Stimulated activated CD4-positive, alpha-beta T cell treated with anti-CD3 and anti-CD28 coated beads, Interleukin-1b, Interleukin-23, amount 100 ng/mL, for 24 hours (primary cell): ENCODE data around the gene PLEKHB1.

Experiments used
- DNase-seq, 4 experiments: peaks; one replicate each; pipeline ENCODE4 v3.0.0-alpha.2; 2020; ENCODE audit warnings: low read depth in 4 of 4, low spot score in 1 of 4

PLEKHB1 gene

DNA sequence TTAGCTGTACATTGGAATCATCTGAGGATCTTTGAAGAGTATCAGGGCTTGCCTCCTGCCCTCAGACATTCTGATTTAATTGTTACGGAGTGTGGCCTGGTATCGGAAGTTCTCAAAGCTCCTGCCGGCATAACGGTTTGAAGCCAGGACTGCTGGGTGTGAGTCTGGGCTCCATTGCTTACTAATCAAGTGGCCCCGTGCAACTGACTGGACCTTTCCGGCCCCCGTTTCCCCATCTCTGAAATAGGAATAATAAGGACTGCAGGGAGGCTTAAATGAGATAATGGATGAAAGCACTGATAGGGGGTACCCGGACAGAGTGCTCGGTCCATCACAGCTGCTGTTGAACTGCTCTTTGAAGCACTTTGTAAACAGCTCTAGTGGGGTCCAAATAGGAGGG is 1.7 kb downstream of the PLEKHB1 start:
- DNase-seq, result no peak

- no peak for DNase-seq
Observed at GRCh38 chr11:73648571-73649046, 2.2 kb downstream of the PLEKHB1 start.

GRCh38 chr11:73649206-73649605 is 2.8 kb downstream of the PLEKHB1 start:
- DNase-seq, result no peak

- no peak for DNase-seq
Observed at GRCh38 chr11:73650400-73650799, 4.0 kb downstream of the PLEKHB1 start.

DNA sequence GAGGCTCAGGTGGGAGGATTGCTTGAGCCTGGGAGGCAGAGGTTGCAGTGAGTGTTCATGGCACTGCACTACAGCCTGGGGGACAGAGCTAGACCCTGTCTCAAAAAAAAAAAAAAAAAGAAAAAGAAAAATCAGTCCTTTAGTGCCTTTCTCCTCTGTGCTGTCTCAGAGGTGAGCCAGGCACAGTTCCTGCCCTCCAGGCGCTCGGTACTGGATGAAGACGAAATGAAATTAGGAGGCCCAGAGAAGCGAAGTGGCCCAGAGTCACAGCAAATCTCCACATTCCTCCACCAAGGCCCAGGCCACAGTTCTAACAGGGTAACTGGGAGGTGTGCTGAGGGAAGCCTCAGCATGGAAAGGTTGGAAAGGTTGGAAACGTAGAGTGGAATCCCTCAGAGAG is 4.9 kb downstream of the PLEKHB1 start:
- no peak for DNase-seq

DNA sequence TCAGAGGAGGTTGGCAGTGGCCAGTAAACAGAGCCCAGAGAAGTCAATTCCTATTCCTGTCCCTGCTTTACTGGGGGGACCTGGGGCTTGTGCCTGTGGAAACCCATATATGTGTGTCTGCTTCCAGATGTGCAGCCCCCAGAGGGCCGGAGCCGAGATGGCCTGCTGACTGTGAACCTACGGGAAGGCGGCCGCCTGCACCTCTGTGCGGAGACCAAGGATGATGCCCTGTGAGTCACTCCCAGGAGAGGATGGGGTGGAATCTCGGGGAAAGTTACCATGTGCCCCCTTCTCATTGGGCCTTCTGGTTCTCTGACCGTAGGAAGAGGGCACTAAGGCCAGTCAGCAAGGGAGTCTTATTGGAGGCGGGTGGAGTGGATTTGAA is 5.3 kb downstream of the PLEKHB1 start:
- DNase-seq, result no peak

DNA sequence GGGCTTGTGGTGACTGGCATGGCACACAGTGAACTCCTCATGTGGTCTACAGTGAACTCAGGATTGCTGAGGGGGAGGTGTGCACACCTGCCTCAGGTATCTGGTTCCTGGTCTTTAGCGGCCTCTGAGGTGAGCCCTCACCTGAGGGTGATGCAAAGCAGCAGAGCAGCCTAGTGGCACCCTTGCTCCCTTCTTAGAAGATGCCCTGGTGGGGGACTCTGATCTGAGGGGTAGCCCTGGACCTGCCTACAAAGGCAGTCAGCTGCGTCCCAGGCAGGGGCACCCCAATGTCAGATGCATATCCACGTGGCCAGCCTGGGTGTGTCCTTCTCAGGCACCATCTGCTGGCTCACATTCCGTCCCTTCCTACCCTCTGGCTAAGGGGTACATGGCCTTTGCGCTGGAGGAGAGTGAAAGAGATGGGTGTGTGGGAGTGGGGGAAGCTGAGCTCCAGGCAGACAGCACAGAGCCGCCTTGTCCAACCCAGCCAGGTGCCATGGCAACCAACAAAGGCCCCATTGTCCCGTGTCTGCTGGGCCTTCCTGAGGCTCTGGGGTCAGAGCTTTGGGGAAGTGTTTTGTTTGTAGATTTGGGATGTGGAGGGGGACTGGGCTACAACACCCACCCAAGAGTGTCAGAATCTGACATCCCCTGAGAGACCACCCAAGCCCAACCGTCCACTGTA is 5.8 kb downstream of the PLEKHB1 start:
- no peak for DNase-seq

GRCh38 chr11:73652856-73653559 is 6.6 kb downstream of the PLEKHB1 start:
- DNase-seq, result no peak

DNA sequence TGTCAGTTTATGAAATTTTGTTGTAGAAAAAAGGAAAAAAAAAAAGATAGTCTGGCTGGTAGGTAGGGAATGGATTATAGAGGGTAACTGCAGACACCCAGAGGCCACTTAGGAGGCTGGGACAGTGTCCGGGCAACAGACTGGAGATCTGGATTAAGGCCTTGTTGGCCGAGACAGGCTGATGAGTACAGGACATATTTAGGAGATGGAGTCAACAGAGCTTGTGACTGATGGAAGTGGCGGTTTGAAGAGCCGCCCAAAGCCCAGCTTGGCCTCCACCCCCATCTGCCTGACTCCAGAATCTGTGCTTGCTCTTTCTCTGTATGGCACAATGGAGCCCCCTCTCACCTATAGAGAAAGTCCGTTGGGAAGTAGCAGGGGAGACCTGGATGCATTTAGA is 7.6 kb downstream of the PLEKHB1 start:
- no peak for DNase-seq

DNA sequence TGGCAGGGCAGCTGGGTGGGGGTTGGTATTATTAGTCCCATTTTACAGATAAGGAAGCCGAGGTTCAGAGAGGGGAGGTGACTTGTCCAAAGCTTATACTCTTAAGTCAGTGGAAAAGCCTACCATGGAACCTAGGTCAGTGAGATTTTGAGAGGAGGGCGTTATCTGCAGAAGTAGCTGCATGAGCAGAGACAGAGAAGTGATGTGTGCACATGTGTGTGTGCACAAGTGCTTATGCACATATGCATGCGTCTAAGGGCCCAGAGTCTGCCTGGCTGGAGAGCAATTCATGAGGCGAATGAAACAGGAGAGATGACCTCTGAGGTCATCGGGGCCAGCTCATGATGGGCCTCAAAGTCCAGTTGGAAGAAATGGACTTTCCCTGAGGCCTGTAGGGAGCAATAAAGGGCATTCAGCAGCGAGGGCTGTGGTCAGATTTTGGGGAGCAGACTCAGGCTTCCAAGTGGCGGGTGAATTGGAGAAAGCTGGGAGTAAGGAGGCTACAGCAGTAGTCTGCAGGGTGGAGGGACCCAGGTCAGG is 8.2 kb downstream of the PLEKHB1 start:
- DNase-seq, result no peak

- no peak for DNase-seq
Observed at GRCh38 chr11:73655686-73656085, 9.3 kb downstream of the PLEKHB1 start.

DNA sequence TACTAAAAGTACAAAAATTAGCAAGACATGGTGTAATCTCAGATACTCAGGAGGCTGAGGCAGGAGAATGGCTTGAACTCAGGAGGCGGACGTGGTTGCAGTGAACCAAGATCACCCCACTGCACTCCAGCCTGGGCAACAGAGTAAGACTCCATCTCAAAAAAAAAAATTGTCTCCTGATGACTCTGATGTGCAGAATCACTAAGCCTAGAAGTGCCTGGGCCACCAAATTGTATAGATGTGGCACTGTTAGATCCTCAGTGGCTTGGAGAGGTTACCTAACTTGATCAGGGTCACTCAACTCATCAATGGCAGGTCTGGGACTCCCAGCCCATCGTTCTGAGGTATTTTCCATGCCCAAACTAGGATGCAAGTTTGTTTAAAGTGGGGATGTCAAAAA is 10.6 kb downstream of the PLEKHB1 start:
- DNase-seq, result no peak

- DNase-seq, result no peak
Observed at GRCh38 chr11:73659961-73660360, 13.6 kb downstream of the PLEKHB1 start.

- no peak for DNase-seq
Observed at GRCh38 chr11:73660497-73661034, 14.2 kb downstream of the PLEKHB1 start.

GRCh38 chr11:73661035-73661628 is 14.8 kb downstream of the PLEKHB1 start:
- peak; percentile 69 to 83 (median 81) for DNase-seq

DNA sequence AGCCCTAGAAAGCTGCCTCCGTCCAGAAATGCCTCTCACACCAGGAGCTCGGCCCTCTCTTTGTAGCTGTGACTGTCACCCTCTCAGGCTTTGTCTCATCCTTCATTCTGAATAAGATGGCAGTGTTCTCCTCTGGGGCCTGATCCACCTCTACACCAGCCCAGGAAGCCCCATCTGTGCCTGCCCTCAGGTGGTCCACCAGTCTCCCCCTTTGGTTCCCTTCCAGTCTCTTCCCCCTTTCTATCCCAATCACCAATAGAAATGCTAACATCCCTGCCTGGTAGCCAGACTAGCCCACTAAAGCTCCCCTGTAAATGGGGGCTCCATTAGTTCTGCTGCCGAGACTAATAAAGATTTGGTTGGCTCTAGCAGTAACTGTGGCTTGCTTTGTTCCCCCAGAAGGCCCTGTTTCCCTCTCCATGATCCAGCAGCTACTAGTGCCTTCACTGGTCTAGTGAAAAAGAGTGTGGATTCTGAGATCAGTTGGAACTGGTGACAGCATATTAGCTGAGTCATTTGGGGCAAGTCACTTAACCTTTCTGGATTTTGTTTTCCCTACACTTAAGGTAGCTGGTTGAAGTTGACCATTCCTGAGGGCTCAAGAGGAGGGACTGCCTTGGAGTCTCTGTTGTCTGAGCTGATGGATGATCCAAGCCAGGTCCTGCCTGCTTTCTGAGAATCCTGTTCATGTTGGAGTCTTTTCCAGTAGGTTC is 16.2 kb downstream of the PLEKHB1 start:
- DNase-seq, result no peak

DNA sequence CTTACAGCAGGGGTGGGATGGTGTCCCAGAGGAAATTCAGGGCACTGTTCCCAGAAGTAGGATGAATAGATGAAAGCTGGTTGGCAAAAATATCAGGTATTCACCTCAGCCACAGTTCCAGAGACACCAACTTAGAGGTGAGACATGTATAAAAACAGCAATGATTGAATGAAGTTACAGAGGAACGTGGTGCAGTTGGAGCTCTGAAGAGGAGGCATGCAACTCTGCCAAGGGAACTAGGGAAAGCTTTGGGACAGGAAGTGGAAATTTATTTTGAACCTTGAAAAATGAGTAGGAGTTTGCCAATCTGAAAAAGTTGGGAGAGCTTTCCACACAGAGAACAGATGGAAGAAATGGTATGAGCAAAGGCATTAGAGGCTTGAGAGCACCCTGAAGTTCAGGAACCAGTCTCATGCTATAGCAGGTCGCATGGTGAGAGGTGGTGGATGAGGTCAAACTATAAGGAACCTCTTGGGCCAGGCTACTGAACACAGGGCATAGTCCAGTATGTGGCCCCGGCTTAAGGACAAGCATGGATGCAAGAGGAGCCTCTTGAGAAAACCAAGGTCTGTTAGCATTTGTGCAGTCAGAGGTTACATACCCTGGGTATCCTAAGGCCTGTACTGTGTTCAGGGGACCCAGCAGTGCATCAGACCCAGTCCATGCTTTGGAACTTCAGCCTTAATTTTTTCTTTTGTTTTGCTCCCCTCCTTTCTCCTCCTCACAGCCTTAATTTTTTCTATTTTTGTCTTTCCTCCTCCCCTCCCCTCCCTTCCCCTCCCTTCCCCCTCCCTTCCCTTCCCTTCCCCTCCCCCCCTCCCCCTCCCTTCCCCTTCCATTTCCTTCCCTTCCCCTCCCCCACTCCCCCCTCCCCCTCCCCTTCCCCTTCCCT is 17.5 kb downstream of the PLEKHB1 start:
- no peak for DNase-seq

DNA sequence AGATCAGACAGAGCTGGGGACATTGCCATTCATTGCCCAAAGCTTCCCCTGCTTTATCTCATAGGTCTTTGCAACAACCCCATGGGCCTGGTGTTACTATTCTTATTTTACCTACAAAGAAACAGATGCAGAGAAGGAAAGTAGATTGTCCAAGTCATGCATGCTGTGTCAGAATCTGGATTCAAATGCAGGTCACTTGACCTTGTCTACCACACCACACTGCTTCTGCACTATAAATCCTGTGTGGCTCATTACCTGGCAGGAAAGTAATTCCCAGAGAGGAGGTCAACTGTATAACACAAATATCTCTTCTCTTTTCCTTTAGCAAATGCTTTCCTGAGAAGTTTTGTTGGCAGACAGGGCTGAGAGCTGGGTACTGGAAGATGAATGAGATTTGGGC is 18.5 kb downstream of the PLEKHB1 start:
- DNase-seq, result no peak

DNA sequence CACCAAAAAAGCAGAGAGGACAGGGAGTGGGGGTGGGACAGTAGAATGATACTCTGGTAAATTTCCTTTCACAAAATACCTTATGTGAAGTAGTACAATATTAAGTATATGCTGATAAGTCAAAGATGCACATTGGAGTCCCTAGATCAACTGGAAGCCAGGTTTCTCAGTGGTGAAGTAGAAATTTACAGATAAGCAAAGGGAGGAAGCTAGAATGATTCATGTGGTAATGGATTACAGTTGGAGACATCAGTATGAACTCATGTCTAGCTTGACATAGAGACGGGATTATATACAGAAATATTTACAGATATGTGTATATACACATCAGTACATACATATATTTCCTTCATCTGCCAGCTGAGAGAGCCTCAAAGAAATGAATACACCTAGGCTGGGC is 21.5 kb downstream of the PLEKHB1 start:
- no peak for DNase-seq

DNA sequence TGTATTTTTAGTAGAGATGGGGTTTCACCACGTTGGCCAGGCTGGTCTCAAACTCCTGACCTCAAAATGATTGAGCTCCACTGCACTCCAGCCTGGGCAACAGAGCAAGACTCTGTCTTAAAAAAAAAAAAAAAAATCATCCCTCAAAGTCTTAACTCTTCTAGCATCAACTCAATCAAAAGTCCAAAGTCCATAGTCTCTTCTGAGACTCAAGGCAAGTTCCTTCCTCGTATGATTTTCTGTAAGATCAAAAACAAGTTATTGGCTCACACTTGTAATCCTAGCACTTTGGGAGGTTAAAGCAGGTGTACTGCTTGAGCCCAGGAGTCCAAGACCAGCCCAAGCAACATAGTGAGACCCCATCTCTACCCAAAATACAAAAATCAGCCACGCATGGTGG is 24.4 kb downstream of the PLEKHB1 start:
- no peak for DNase-seq
